Activated CD4-positive, alpha-beta T cell treated with anti-CD3 and anti-CD28 coated beads, Interleukin-2, amount 50 U/mL, for 16 hours (primary cell): ENCODE data around the gene MYO5B.

ENCODE experiments used
- DNase-seq: peaks from one replicate; pipeline ENCODE4 v3.0.0-alpha.2; 2020

MYO5B gene

GRCh38 chr18:49875155-49875554, 319.8 kb downstream of the MYO5B start:
- no peak for DNase-seq

GRCh38 chr18:49874238-49874637, 320.7 kb downstream of the MYO5B start:
- peak; percentile 28 for DNase-seq

GRCh38 chr18:49869354-49869753, 325.6 kb downstream of the MYO5B start:
- DNase-seq: no peak

GRCh38 chr18:49866680-49867079, 328.3 kb downstream of the MYO5B start:
- no peak for DNase-seq

GRCh38 chr18:49865401-49865800, 329.5 kb downstream of the MYO5B start:
- DNase-seq: peak; percentile 4

GRCh38 chr18:49863769-49864621, 331.0 kb downstream of the MYO5B start:
- no peak for DNase-seq

GRCh38 chr18:49862656-49863385, 332.1 kb downstream of the MYO5B start:
- no peak for DNase-seq

GRCh38 chr18:49861659-49862058, 333.3 kb downstream of the MYO5B start:
- DNase-seq: peak; percentile 15

- DNase-seq: no peak
Measured at GRCh38 chr18:49859725-49860124, 335.2 kb downstream of the MYO5B start.

- no peak for DNase-seq
Measured at GRCh38 chr18:49859021-49859359, 336.0 kb downstream of the MYO5B start.

GRCh38 chr18:49858309-49859020, 336.5 kb downstream of the MYO5B start:
- DNase-seq: peak; percentile 52

- no peak for DNase-seq
Measured at GRCh38 chr18:49857708-49858107, 337.2 kb downstream of the MYO5B start.

- no peak for DNase-seq
Measured at GRCh38 chr18:49856496-49856895, 338.5 kb downstream of the MYO5B start.

- DNase-seq: no peak
Measured at GRCh38 chr18:49855711-49856415, 339.1 kb downstream of the MYO5B start.

GRCh38 chr18:49854681-49855080, 340.3 kb downstream of the MYO5B start:
- no peak for DNase-seq

GRCh38 chr18:49853436-49853835, 341.5 kb downstream of the MYO5B start:
- no peak for DNase-seq

GRCh38 chr18:49853011-49853410, 341.9 kb downstream of the MYO5B start:
- DNase-seq: no peak

GRCh38 chr18:49851624-49852023, 343.3 kb downstream of the MYO5B start:
- DNase-seq: no peak

- DNase-seq: no peak
Measured at GRCh38 chr18:49850636-49851035, 344.3 kb downstream of the MYO5B start.

GRCh38 chr18:49849331-49850217, 345.4 kb downstream of the MYO5B start:
- DNase-seq: no peak

- no peak for DNase-seq
Measured at GRCh38 chr18:49848115-49848514, 346.8 kb downstream of the MYO5B start.

GRCh38 chr18:49847524-49847923, 347.4 kb downstream of the MYO5B start:
- DNase-seq: no peak
